ENCODE measurements around the gene RHOD.

RHOD gene

DNA sequence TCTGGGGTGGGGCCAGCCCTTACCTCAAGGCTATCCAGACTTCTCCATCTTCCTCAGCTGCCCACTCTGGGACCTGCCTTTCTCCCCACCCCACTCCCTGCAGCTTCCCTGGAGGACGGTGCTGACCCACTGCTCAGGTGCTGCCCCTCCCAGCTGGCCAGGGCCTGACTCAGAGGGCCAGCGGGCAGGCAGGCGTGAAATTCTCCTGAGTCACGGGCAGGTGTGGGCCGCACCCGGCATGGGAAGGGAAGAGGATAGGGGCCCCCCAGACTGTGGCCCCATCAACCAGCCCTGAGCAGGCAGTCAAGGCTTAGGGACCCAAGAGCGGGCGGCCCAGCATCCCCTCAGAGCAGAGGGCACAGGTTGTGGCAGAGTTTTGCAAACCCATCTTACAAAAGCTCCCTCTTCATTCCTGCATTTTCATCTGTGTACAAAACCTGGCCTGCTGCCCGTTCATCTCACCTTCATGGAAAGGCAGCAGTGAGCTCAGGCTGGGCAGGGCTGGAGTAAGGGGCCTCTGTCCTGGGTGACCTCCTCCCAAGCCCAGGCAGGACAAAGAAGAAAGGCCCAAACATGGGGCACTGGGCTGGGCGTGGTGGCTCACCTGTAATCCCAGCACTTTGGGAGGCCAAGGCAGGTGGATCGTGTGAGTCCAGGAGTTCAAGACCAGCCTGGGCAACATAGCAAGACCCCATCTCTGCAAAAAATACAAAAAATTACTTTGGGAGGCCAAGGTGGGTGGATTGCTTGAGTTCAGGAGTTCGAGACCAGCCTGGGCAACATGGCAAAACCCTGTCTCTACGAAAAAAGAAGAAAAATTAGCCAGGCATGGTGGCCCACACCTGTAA is 6.1 kb downstream of the RHOD start:
- DNase-seq: no peak

DNA sequence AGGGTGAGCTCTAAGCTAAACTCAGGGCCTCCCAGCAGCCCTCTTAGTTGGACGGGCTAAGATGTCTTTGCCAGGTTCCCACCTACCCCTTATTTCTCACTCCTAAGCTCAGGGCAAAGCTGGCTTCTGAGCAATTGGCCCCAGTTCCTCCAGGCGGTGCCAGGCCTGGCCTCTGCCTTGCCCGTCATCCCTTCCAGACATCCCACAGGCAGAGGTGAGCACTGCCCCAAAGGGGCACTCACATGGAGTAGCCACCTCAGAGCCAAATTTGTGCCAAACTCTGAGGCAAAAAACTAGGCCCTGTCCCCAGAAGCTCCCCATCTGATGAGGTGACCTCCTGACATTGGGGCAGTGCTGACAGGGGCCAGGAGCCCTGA is 9.7 kb downstream of the RHOD start:
- DNase-seq: no peak

DNA sequence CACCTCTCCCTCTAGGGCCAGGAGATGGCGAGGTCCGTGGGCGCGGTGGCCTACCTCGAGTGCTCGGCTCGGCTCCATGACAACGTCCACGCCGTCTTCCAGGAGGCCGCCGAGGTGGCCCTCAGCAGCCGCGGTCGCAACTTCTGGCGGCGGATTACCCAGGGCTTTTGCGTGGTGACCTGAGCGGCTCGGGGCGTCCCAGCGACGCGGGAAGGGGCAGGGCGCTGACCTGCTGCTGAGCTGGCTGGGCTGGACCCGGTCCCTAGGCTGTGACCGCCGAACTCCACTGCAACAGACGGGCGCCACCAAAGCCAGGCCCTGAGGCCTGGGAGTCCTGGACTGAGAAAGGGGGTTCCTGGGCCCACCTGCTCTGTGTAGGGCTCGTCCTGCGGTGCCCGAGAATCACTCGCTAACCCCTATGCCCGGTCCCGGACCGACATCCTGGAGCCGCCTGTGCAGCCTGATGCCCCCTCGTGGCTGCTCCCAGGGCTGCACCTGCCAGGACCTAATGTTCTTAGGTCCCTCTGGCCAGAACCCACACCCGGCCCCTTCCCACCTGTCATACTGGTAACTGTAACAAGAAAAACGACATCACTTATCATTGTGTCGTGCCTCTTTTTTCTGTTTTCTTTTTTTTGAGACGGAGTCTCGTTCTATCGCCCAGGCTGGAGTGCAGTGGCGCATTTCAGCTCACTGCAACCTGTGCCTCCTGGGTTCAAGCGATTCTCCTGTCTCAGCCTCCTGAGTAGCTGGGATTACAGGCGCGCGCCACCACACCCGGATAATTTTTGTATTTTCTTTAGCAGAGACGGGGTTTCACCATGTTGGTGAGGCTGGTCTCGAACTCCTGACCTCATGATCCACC is 15.0 kb downstream of the RHOD start:
- peak; percentile 44 for DNase-seq

DNA sequence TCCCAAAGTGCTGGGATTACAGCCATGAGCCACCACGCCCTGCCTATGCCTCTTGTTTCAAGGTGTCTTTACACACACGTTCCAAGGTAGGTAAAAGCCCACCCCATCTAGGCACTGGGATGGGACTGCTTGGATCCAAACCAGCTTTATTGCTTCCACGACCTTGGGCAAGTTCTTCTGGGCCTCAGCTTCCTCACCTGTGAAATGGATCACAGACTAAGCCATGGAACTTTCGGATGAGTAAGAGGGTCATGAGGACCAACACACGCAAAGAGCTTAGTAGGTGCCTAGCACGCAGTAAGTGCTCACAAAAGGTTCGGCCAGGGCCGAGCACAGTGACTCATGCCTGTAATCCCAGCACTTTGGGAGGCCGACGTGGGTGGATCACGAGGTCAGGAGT is 15.6 kb downstream of the RHOD start:
- no peak for DNase-seq

DNA sequence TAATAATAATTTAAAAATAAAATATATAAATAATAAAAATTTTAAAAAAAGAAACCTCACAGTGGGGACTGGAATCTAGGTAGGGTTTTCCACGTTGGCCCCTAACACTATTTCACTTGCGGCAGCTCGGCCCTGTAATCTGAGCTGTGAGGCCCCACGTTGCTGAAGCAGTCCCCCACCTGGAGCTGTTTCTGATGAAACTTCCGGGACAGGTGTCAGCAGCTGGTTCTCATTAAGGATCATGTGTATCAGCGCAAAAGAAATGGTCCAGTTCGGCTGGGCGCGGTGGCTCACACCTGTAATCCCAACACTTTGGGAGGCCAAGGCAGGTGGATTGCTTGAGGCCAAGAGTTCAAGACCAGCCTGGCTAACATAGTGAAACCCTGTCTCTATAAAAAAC is 17.3 kb downstream of the RHOD start:
- DNase-seq: no peak

DNA sequence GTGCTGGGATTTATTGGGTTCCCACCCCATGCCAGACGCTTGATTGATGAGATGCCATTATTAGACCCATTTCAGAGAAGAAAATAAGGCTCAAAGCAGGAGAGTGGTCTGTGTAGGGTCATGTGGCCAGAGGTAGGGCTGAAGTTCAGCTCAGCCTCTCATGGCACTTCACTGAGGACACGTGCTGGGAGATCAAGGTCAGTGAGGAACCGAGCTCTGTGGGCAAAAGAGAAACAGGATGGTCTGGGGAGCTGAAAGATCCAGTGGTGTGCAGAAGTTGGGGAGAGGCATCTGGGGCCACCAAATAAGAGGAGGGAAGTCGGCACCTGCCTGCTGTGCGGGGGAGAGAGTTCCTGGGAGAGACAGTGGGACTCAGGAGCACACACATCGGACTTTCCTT is 19.6 kb downstream of the RHOD start:
- no peak for DNase-seq

DNA sequence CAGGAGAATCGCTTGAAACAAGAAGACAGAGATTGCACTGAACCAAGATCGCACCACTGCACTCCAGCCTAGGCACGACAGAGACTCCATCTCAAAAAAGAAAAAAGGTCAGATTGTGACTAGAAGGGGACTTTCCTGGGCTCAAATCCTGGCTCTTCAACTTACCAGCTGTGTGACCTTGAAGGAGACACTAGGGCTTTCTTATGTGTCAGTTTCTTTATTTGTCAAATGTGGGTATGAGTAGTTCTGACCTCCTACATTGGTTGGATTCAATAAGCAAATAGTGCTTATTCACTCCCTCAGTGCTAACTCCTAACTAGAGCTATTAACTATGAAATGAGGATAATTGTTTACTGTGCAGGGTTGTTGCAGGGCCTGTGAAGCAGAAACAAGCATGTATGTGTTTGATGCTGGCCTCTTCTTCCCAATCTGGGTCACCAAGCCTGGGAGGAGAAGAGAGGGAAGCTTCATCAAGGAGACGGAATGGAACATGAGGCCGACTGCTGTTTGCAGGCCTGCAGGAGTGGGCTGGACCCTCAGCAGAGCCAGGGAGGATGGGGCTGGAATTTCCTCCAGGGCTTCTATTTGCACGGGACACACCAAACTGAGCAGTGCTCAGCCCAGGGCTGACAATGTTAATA is 22.5 kb downstream of the RHOD start:
- no peak for DNase-seq

DNA sequence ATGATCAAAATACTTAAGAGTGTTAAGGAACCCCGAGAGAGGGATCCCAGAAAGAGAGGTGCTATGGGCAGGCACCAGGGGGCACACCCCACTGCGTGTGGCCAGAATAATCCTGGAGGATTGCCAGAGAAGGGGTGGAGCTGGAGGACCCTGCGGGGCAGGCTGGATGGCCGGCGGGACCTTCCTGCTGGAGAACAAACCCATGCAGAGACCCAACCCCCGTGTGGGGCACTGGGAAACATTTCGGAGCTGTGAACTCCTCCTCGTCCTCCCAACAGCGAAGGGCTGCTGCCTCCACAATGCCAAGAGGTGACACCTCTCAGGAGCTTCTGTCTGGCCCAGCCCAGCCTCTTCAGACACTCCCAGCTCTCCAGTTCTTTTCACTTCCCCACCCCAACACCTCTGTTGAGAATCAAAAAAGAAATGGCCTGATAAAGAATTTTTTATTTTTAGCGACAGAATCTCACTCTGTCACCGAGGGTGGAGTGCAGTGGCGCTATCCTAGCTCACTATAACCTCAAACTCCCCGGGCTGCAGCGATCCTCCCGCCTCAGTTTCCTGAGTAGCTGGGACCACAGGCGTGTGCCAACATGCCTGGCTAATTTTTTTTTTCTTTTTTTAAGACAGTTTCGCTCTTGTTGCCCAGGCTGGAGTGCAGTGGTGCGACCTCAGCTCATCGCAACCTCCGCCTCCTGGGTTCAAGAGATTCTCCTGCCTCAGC is 25.6 kb downstream of the RHOD start:
- no peak for DNase-seq

DNA sequence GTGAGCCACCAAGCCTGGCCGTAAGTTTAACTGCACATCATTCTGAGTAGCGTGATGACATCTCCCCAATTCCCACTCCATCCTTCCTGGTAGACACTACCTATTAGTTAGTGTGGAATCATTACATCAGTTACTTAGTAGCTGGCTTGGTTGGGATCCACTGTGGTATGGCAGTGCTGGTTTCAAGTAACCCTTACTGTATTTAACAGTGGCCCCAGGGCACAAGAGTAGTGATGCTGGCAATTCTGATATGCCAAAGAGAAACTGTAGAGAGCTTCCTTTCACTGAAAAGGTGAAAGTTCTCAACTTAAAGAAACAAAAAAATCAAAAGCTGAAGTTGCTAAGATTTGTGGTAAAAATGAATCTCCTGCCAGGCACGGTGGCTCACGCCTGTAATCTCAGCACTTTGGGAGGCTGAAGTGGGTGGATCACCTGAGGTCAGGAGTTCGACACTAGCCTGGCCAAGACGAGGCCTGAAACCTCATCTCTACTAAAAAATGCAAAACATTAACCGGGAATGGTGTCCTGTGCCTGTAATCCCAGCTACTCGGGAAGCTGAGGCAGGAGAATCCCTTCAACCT is 27.2 kb downstream of the RHOD start:
- no peak for DNase-seq

DNA sequence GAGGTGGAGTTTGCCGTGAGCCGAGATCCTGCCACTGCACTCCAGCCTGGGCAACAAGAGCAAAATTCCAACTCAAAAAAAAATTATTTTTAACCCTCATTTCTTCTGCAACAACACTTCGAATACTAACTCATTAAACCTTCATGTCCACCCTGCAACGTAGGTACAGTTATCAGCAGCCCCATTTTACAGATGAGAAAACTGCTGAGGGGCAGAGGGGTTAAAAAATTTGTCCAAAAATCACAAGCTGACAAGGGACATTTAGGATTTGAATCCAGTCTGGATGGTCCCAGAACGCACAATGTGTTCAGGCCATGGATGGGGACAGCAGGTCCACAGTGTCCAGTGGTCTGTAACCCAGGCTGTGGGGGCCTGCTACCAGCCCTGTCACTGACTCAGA is 29.0 kb downstream of the RHOD start:
- DNase-seq: no peak

DNA sequence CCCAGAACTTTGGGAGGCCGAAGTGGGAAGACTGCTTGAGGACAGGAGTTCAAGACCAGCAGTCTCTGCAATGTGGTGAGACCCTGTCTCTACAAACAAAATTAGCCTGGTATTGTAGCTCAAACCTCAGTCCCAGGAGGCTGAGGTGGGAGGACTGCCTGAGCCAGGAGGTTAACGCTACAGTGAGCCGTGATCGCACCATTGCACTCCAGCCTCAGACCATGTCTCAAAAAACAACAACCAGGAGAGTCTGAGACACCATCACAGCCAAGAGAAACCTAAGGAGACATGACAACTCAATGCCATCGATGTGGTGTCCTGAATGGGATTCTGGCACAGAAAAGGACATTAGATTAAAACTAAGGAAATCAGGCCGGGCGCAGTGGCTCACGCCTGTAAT is 34.1 kb downstream of the RHOD start:
- no peak for DNase-seq

DNA sequence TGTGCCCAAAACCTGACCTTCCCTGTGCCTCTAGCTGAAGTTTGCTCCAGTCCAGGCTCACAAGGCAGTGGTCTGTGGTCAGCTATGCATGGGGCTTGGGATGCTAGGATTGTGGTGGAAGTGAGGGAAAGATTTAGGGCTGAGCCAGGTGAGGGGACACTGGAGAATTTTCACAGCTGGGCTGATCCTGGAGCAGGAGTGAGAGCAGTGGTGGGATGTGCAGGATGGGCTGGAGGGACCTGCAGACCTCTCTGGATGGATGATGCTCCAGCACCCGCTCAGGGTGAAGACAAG is 38.5 kb downstream of the RHOD start:
- DNase-seq: no peak

DNA sequence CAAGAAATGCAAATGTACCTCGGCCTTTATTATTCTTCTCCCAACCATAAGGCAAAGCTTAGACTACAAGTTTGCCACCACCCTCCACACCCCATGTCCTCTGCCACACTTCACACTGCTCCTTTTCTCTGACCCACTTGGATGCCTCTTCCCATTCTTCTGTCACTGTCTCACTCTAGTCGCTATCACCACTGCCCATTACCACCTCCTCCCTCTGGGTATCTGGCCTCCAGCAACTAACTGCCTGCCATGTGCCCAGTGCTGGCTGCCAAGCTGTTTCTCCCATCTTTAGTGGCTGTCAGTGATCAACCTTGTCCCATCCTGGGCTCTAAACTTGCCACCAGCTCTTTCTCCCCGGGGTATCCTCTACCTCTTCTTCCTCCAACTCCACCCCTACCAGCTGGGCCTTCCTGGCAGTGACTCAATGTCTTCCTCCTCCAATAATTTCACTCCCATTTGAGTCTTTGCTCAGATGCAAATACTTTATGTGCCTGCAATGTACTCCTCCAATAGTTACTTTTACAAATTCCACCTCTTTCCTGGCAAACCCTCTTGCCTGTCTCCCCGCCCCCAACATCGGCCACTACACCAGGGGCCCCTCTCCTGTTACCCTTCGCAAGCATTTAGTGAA is 42.3 kb downstream of the RHOD start:
- no peak for DNase-seq

DNA sequence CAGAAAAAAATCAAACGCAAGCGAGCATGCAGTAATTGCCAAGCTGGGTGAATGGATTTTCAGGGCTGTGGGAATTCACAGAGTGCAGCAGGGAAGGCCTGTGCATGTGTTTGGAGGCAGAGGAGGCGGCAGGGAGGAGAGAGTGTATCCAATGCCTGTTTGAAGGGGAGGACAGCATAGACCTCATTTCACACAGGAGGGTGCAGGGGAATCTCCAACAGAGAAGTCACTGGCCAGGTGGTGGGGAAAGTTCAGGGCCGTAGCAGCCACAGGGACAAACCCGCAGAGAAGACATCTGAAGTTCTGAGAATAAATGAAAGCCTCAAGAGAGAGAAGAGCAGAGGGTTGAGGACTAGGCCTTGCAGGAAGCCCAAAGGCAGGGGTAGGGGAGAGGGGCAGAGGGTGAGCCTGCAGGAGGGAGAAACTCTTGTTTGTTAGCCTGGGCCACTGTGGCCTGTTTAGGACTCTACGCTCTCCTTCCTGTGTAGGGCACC is 43.2 kb downstream of the RHOD start:
- DNase-seq: no peak

DNA sequence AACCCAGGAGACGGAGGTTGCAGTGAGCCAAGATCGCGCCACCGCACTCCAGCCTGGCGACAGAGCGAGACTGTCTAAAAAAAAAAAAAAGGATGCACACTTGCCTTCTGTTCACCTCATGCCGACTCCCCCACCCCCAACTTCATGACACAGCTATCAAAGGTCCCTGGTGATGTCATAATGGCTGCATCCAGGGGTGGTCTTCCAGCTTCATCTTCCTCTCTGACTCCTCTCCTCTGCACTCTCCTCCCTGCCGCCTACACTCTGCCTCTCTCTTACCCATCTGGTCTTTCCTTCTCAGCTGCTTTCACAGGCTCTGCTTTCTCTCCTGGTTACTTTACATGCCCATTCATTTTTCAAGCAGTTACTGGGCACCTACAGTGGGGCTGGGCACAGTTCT is 46.0 kb downstream of the RHOD start:
- no peak for DNase-seq

DNA sequence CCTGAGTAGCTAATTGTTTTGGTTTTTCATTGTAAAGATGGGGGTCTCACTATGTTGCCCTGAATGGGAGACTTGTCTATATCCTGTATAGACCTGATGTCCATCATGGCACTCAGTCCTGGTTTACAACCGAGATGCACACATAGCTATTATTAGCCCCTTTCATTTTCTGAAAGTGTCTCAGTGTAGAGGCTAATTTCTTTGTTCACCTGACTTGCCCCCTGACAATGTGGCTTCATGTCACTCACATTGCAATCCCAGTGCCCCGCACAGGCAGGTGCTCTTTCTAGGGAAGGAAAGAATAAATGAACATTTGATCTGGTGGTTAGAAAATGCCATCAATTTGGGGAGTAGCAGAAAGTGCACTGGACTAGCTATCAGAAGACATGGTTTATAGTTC is 49.3 kb downstream of the RHOD start:
- DNase-seq: no peak

DNA sequence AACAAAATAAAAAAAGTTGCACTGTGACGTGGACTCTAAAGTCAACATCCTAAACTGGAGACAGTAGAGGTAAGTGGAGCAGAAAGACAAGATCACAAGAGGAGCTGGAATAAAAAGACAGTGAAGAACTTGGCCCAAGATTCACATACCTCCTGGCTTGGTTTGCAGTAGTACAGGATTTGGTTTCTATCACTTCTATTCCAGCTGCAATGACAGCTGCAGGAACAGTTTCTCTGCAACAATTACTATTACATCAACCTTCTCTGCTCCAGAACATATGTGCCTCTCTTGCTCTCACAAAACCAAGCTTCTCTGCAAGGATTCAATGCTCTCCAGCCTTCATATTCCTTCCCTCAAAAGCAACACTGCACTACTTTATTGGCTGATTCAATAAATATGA is 54.6 kb downstream of the RHOD start:
- no peak for DNase-seq

DNA sequence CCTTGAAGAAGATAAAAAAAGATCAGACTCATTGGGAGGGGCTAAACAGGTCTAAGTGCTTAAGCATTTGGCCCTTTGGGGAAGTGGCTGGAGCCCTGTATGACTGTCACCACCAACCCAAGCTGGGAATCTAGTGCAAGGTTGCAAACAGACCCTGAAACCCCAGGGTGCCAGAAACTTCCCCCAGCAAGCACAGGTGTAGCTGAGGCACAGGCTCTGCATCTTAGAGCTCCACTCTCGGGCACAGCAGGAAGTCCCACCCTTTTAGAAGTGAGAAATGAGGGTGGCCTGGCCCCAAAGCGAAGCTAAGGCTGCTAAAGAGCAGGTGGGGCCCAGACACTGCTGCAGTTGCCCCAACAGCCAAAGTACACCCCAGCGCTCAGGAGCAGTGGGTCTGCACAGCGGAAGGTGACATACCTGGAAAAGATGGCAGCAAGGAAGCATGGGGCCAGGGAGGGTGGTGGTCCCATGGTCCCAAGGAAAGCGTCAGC is 56.6 kb downstream of the RHOD start:
- DNase-seq: no peak

DNA sequence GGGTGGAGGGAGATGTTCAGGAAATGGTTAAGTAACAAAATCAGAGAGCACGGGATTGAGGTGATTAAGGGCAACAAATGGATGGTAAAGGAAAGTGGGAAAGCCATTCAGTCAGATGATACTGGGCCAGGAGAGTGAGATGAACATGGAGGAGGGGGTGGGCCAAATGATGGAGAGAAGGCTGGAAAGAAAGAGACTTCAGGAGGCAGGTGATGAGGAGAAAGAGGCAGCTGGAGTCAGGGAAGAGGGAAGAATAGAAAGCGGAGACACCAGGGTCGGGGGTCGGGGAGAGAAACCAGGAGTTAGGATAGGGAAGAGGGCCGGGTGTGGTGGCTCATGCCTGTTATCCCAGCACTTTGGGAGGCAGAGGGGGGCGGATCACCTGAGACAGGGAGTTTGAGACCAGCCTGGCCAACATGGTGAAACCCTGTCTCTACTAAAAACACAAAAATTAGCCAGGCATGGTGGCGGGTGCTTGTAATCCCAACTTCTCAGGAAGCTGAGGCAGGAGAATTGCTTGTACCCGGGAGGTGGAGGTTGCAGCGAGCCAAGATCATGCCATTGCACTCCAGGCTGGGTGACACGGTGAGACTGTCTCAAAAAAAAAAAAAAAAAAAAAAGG is 57.7 kb downstream of the RHOD start:
- DNase-seq: no peak

DNA sequence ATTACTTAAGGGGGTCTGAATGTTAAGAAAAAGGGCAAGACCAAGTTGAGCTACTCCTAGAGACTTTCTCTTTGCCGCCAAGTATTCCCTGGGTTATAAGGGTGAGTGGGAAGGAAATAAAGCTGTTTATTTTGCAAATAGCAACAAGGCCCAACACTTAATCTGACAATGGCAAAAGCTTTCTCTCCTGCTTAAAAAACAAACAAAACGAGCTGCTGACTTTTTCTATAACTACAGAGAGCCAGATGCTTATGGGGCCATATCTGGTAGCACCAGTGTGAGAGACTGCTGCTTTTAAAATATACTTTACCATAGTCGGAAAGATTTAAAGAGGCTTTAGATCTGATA is 60.1 kb downstream of the RHOD start:
- no peak for DNase-seq

DNA sequence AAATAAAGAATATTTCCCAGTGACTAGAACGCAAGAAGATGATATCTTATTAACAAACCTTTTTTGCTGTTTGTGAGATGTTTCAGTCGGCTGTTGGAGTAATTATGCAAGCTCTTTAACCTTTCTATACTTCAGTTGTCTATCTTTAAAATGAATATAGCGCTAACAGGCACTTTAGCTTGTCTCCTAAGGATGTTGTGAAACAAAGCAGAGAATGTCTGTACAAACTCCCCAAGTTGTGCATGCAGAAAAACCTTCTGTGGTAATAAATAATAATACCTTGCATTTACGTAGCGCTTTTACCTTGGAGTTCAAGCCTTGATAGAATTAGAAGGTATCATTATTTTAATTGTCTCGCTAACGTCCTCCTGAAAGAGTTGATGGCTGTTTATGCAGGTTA is 60.5 kb downstream of the RHOD start:
- DNase-seq: no peak

DNA sequence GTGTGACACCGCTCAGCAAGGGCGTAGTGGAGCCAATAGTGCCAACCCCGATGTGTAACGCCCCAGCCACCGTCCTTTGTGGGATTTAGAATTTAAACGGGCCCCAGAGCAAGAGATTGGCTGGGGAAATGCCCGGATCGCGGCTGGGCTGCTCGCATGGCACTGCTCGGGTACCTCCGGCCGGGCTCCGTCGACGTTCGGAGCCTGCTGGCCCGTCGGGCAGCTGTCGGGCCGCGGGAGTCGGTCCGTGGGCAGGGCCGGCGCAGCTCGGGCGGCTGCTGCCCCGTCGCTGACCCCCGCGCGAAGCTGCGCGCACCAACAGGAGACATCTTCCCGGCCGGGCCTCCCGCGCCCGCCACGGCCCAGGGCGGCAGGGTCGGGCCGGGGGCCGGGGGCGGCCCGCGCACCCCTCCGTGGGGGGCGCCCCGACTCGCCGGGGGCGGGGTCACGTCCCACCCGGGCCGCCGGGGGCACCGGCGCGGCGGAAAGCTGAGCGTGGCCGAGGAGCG is 61.1 kb downstream of the RHOD start:
- DNase-seq: peak; percentile 6

Data from fibroblast of skin of right quadriceps (primary cell).